GM12865 (cell line): ENCODE results near the gene RNF14.

Experiments used
- DNase-seq: peaks from one replicate; pipeline ENCODE4 v3.0.0; 2010; ENCODE audit warnings: low read depth
- H3K4me3 ChIP-seq: 2 replicates; pipeline ENCODE4 v1.5.1; 2011; ENCODE audit warnings: mild to moderate bottlenecking, low read depth, low read length, control low read depth
- TF ChIP-seq, protein P1 (sequence below): IDR thresholded peaks from 2 replicates; pipeline ENCODE4 v1.5.1; 2011; ENCODE audit warnings: low read length, control low read depth, low read depth, inconsistent platforms; ENCODE audit not compliant: insufficient read depth; ENCODE audit errors: missing control alignments

The RNF14 gene

DNA sequence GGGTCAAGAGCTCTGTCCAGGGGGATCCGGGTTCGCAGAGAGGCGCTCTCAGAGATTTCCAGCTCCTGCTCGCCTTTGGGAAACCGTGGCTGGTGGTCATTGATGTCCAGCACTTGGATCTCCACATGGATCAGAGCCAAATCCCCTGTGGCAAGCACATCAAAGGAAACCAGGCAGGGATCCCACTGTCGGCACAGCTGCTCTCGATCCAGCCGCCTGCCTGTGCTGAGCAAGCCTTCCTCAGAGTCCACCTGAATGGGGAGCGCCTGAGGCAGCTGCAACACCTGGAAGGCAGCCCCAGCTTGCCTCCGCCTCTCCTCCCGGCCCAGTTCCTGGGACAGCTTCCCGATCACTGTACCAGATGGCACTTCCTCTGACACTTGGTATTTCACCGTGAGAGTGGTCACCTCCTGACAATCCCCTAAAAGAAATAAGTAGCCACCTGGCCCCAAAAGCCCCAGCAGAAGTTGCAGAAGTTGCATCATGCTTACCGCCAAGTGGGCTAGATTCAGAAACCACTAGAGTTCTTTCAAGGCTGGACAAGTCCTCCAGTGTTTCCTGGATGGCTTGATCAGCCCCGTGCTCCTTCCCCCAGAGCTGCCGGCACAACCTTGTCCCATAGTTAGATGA, 11.4 kb upstream of the RNF14 start:
- TF ChIP-seq, protein P1, sequence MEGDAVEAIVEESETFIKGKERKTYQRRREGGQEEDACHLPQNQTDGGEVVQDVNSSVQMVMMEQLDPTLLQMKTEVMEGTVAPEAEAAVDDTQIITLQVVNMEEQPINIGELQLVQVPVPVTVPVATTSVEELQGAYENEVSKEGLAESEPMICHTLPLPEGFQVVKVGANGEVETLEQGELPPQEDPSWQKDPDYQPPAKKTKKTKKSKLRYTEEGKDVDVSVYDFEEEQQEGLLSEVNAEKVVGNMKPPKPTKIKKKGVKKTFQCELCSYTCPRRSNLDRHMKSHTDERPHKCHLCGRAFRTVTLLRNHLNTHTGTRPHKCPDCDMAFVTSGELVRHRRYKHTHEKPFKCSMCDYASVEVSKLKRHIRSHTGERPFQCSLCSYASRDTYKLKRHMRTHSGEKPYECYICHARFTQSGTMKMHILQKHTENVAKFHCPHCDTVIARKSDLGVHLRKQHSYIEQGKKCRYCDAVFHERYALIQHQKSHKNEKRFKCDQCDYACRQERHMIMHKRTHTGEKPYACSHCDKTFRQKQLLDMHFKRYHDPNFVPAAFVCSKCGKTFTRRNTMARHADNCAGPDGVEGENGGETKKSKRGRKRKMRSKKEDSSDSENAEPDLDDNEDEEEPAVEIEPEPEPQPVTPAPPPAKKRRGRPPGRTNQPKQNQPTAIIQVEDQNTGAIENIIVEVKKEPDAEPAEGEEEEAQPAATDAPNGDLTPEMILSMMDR, result no peak
- no peak for DNase-seq
- no peak overlapping the region for H3K4me3 ChIP-seq

DNA sequence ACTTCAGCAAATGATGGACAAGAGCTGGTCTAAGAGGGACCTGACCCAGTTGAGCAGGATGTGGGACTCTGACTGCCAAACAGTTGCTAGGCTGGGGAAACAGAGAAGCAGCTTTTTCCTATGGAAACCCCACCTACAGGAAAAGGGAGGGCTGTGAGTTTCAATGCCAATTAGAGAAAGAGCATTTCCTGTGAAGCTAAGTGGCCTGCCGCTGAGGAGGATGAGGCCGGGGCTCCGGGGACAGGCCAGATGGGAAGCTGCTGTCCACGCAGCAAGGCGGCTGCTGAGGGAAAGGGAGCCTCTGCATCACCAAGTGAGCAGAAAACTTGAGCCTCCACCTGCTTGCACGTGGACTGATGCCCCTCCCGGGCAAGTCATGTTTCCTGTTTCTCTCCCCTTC, 10.8 kb upstream of the RNF14 start, which contains the start of gene PCDH12:
Gene PCDH12 (minus strand): TSS at position 90 of the 400 bp plus-strand sequence. CDS start 351 bp downstream, outside the sequence.
- no peak within 1 kb of the TSS for H3K4me3 ChIP-seq
- DNase-seq, result no peak
- TF ChIP-seq, protein P1, result no peak

DNA sequence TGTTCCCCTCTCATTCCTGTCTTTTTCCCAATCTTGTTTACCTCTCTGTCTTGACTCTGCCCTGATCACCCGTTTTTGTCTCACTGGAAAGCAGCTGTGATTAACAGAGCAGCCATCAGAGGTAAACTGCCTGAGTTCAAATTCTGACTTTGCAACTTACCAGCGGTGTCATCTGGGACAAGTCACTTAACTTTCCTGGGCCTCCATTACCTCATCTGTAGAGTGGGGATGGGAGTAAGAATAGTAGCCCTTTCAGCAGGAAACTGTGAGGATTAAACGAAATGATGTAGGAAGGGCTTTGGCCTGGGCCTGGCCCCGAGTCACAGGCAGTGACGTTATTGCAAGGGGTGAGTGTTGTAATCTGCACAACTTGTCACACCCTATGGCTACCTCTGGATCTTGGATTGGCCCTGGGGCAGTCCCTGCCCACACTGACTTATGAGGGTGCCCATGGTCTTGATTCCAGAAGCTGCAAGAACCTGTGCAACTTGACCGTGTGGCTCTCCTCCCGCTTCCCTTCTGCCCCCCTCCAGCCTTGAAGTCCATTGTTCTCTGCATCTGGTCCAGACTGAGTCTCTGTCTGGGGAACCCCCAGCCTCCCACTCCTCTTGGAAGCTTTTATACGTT, 10.2 kb upstream of the RNF14 start:
- TF ChIP-seq, protein P1, result no peak
- DNase-seq, result no peak
- no peak overlapping the region for H3K4me3 ChIP-seq

DNA sequence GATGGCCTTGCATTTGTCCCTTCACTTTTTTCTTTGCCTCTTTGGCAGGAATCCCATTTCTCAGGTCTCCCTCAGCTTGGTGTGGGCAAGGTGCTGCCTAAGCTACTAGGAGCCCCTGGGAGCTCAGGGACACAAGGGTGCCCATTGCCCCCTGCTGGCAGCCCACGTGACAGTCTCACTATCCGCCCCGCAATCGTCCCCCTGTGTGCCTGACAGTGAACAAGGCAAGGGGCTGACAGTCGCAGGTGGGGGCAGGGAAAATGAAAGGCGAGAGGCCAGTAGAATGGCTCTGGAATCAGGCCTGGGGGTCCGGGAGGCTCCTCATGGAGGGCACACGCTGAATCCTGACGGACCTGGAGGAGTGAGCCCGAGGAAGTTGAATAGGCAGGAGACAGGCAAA, 8.9 kb upstream of the RNF14 start:
- no peak overlapping the region for H3K4me3 ChIP-seq
- DNase-seq, result no peak
- TF ChIP-seq, protein P1, result peak; percentile 24

DNA sequence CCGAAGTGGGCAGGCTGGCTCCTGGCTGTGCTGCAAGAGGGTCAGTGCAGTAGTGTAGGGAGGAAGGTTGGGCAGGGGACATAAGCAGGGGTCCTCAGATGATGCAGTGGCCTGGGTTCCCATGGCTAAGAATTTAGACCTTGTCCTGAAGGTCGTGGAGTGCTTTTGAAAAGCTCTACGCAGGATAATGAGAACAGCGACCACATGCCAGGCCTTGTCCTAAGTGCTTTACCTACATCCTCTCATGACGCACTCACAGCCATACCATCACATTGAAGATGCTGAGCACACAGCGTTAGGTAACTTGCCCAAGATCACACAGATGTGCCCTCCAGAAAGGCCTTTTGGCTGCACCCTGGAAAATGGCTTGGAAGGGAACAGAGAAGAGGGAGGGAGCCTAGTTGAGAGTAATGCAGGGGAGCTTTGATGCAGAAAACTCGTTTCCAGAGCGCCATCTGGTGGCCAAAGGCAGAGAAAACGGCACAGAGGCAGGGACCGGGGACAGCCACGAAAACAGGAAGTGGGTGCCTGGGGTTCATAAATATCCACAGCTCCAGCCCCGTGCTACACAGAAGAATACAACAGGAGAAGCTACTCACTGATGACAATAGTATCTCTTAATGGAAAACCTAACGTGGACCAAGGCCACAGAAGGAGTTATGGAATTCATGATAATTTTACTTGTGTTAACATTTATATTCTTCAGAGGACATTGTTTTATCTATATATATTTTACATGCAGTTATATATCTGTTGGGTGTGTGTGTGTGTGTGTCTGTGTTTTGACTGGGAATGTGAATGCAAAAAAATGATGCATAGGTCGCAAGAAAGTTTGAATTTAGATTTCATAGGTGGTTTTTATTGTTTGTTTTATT, 8.2 kb upstream of the RNF14 start:
- no peak overlapping the region for H3K4me3 ChIP-seq
- TF ChIP-seq, protein P1, result peak; percentile 81
- peak; percentile 90 for DNase-seq

DNA sequence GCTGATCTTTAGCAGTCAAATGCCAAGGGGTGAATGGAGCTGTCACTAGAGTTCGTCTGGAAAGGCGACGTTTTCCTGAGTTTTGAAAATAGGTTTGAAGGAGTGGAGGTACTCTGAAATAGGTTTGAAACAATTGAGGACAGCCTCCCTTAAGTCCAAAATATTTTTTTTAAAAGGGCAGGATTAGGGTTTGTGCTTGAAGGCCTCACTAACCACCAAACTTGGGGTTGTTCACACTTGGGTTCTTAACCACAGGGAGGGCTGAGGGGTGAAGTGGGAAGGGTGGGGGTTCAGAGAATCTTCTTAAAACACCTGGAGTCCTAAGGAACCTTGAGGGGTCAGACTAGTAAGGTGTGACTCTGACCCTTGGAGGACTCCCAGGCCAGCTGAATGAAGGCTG, 7.4 kb upstream of the RNF14 start:
- no peak overlapping the region for H3K4me3 ChIP-seq
- no peak for DNase-seq
- TF ChIP-seq, protein P1, result no peak
